ENCODE data around the gene LAMC2. TPM values are rescaled to one million over a fixed set of nuclear protein-coding genes. Genes with fewer than 3 reads are reported as not detected.
"Not testable (repeated sequence)": the region's sequence is repeated elsewhere in the genome, so short reads cannot be mapped to it uniquely, and the experiment has no call there.

The LAMC2 gene
- total RNA-seq, 1 donor from 2014 or later, result 1.1 TPM

- intact Hi-C loops (cut with DNase I), result no loop called here
- H3K27me3 ChIP-seq, result no peaks in the 10 kb centered on the region
- no peak overlapping the region for H3K4me3 ChIP-seq
- TF ChIP-seq CTCF (IDR thresholded peaks at IDR 0.05), result no peak
- no peak for DNase-seq (ENCODE audit: low spot score in 2 of 2)
- H3K36me3 ChIP-seq, result no peaks in the 10 kb centered on the region
- no peaks in the 10 kb centered on the region for H3K9me3 ChIP-seq
- H3K4me1 ChIP-seq, result peaks cover 0 to 13% of the 10 kb centered on the region in 2 donors
- peak overlapping the region; percentile 64 to 67 for H3K27ac ChIP-seq
Observed at GRCh38 chr1:183240526-183240825, 54.4 kb downstream of the LAMC2 start.

GRCh38 chr1:183240853-183241252, 54.8 kb downstream of the LAMC2 start:
- peak overlapping the region; percentile 64 to 67 for H3K27ac ChIP-seq
- DNase-seq (ENCODE audit: low spot score in 2 of 2); H3K9me3 ChIP-seq; H3K27me3 ChIP-seq; H3K36me3 ChIP-seq; H3K4me3 ChIP-seq; intact Hi-C loops (cut with DNase I): not testable (repeated sequence)
- peaks cover 0 to 11% of the 10 kb centered on the region in 2 donors for H3K4me1 ChIP-seq

GRCh38 chr1:183241471-183241870, 55.4 kb downstream of the LAMC2 start:
- H3K9me3 ChIP-seq, result no peaks in the 10 kb centered on the region
- H3K4me3 ChIP-seq, result no peak overlapping the region
- H3K27ac ChIP-seq, result peak overlapping the region; percentile 64 to 67
- intact Hi-C loops (cut with DNase I), result no loop called here
- no peaks in the 10 kb centered on the region for H3K27me3 ChIP-seq
- peaks cover 0 to 11% of the 10 kb centered on the region in 2 donors for H3K4me1 ChIP-seq
- DNase-seq (ENCODE audit: low spot score in 2 of 2), result no peak
- no peaks in the 10 kb centered on the region for H3K36me3 ChIP-seq
- TF ChIP-seq CTCF (IDR thresholded peaks at IDR 0.05), result no peak

GRCh38 chr1:183242556-183242955, 56.5 kb downstream of the LAMC2 start:
- H3K4me1 ChIP-seq, result peaks cover 0 to 11% of the 10 kb centered on the region in 2 donors
- H3K27me3 ChIP-seq, result no peaks in the 10 kb centered on the region
- H3K4me3 ChIP-seq, result no peak overlapping the region
- H3K36me3 ChIP-seq, result no peaks in the 10 kb centered on the region
- H3K9me3 ChIP-seq, result no peaks in the 10 kb centered on the region
- H3K27ac ChIP-seq, result peak overlapping the region; percentile 64 to 67
- TF ChIP-seq CTCF (IDR thresholded peaks at IDR 0.05), result no peak
- no peak for DNase-seq (ENCODE audit: low spot score in 2 of 2)
- intact Hi-C loops (cut with DNase I), result no loop called here

GRCh38 chr1:183243161-183244050, 57.3 kb downstream of the LAMC2 start:
- DNase-seq (ENCODE audit: low spot score in 2 of 2), result peak in 1 of 2 donors; percentile 76
- Histone ChIP-seq H3K36me3 (no peaks in the 10 kb centered on the region), H3K4me1 (peaks cover 0 to 11% of the 10 kb centered on the region in 2 donors), H3K9me3 (no peaks in the 10 kb centered on the region), H3K27ac (peak overlapping the region; percentile 64 to 67), H3K27me3 (no peaks in the 10 kb centered on the region), H3K4me3 (no peak overlapping the region)
- TF ChIP-seq CTCF (IDR thresholded peaks at IDR 0.05), result no peak
- intact Hi-C loops (cut with DNase I), result no loop called here

- no peak for TF ChIP-seq CTCF (IDR thresholded peaks at IDR 0.05)
- no peaks in the 10 kb centered on the region for H3K36me3 ChIP-seq
- H3K4me3 ChIP-seq, result no peak overlapping the region
- peak overlapping the region in 1 of 2 donors; percentile 62 for H3K27ac ChIP-seq
- peaks cover 0 to 11% of the 10 kb centered on the region in 2 donors for H3K4me1 ChIP-seq
- intact Hi-C loops (cut with DNase I), result no loop called here
- no peaks in the 10 kb centered on the region for H3K27me3 ChIP-seq
- no peaks in the 10 kb centered on the region for H3K9me3 ChIP-seq
- peak in 1 of 2 donors; percentile 86 for DNase-seq (ENCODE audit: low spot score in 2 of 2)
Observed at GRCh38 chr1:183244466-183244865, 58.4 kb downstream of the LAMC2 start.

All from ascending aorta (tissue), 2 donors.